H9 (cell line): ENCODE results near the gene VSX1. TPM values are rescaled to one million over a fixed set of nuclear protein-coding genes. Genes with fewer than 3 reads are reported as not detected.
A peak's percentile ranks its signal among the peaks of the same experiment; 100 is the strongest.

Experiments used
- DNase-seq: peaks from one replicate; pipeline ENCODE4 v3.0.0-alpha.2; 2017
- H2AFZ ChIP-seq: one replicate; pipeline ENCODE4 v1.6.1; 2013; ENCODE audit warnings: mild to moderate bottlenecking, low read length, control low read depth, moderate library complexity
- H2AK5ac ChIP-seq: 2 replicates; pipeline ENCODE4 v1.6.1; 2013; ENCODE audit warnings: low read length, control low read depth, mixed read lengths; ENCODE audit not compliant: insufficient read length
- H2BK120ac ChIP-seq: one replicate; pipeline ENCODE4 v1.6.1; 2013; ENCODE audit warnings: low read depth, mild to moderate bottlenecking, low read length, control low read depth, inconsistent platforms; ENCODE audit not compliant: poor library complexity, severe bottlenecking
- H2BK12ac ChIP-seq: 2 replicates; pipeline ENCODE4 v1.6.1; 2013; ENCODE audit warnings: low read length, control low read depth, mixed read lengths, low read depth; ENCODE audit not compliant: insufficient read length
- H2BK15ac ChIP-seq: 2 replicates; pipeline ENCODE4 v1.6.1; 2013; ENCODE audit warnings: low read depth, low read length, control low read depth
- H2BK20ac ChIP-seq: one replicate; pipeline ENCODE4 v1.6.1; 2013; ENCODE audit warnings: low read depth, mild to moderate bottlenecking, low read length, control low read depth, inconsistent platforms; ENCODE audit not compliant: poor library complexity, severe bottlenecking
- H2BK5ac ChIP-seq: 2 replicates; pipeline ENCODE4 v1.6.1; 2013; ENCODE audit warnings: low read length, control low read depth, mixed read lengths; ENCODE audit not compliant: insufficient read length
- H3K14ac ChIP-seq: 2 replicates; pipeline ENCODE4 v1.6.1; 2013; ENCODE audit warnings: low read length, control low read depth; ENCODE audit not compliant: insufficient read depth
- H3K18ac ChIP-seq: 2 replicates; pipeline ENCODE4 v1.6.1; 2013; ENCODE audit warnings: low read depth, mild to moderate bottlenecking, mixed read lengths, low read length, control low read depth; ENCODE audit not compliant: insufficient read length
- H3K23ac ChIP-seq: 2 replicates; pipeline ENCODE4 v1.6.1; 2013; ENCODE audit warnings: low read length, control low read depth, mixed read lengths, low read depth; ENCODE audit not compliant: insufficient read length
- H3K23me2 ChIP-seq: 2 replicates; pipeline ENCODE4 v1.6.1; 2013; ENCODE audit warnings: low read depth, mild to moderate bottlenecking, mixed read lengths, low read length, control low read depth; ENCODE audit not compliant: insufficient read length, poor library complexity, severe bottlenecking
- H3K27ac ChIP-seq: 2 replicates; pipeline ENCODE4 v1.5.1; 2013; ENCODE audit warnings: low read length, control low read depth, mixed read lengths, low read depth; ENCODE audit not compliant: insufficient read length
- H3K27me3 ChIP-seq: 2 replicates; pipeline ENCODE4 v1.6.1; 2013; ENCODE audit warnings: low read length, control low read depth, inconsistent platforms; ENCODE audit not compliant: insufficient read depth
- H3K4ac ChIP-seq: 2 replicates; pipeline ENCODE4 v1.6.1; 2013; ENCODE audit warnings: low read depth, mild to moderate bottlenecking, control low read depth, inconsistent platforms, low read length, moderate library complexity
- H3K4me1 ChIP-seq: 2 replicates; pipeline ENCODE4 v1.6.1; 2013; ENCODE audit warnings: low read length, control low read depth, inconsistent platforms; ENCODE audit not compliant: insufficient read depth
- H3K4me2 ChIP-seq: 2 replicates; pipeline ENCODE4 v1.6.1; 2013; ENCODE audit warnings: low read length, control low read depth, mixed read lengths; ENCODE audit not compliant: insufficient read length, insufficient read depth
- H3K56ac ChIP-seq: 2 replicates; pipeline ENCODE4 v1.6.1; 2013; ENCODE audit warnings: low read depth, mild to moderate bottlenecking, mixed read lengths, low read length, control low read depth; ENCODE audit not compliant: insufficient read length
- H3K79me1 ChIP-seq: 2 replicates; pipeline ENCODE4 v1.6.1; 2013; ENCODE audit warnings: low read depth, mild to moderate bottlenecking, moderate library complexity, low read length, control low read depth, inconsistent platforms; ENCODE audit not compliant: insufficient read depth, poor library complexity, severe bottlenecking
- H3K79me2 ChIP-seq: 2 replicates; pipeline ENCODE4 v1.6.1; 2013; ENCODE audit warnings: low read length, control low read depth, inconsistent platforms; ENCODE audit not compliant: insufficient read depth
- H3K9ac ChIP-seq: 2 replicates; pipeline ENCODE4 v1.6.1; 2013; ENCODE audit warnings: low read length, control low read depth, mixed read lengths; ENCODE audit not compliant: insufficient read length; ENCODE audit errors: extremely low read depth
- H3K9me3 ChIP-seq: one replicate; pipeline ENCODE4 v1.6.1; 2013; ENCODE audit warnings: low read depth, low read length, inconsistent platforms; ENCODE audit not compliant: control insufficient read depth
- H3T11ph ChIP-seq: one replicate; pipeline ENCODE4 v1.6.1; 2013; ENCODE audit warnings: mild to moderate bottlenecking, low read length, control low read depth, inconsistent platforms
- H4K20me1 ChIP-seq: one replicate; pipeline ENCODE4 v1.6.1; 2013; ENCODE audit not compliant: control insufficient read depth, insufficient read length, insufficient read depth
- H4K5ac ChIP-seq: 2 replicates; pipeline ENCODE4 v1.6.1; 2013; ENCODE audit warnings: low read depth, mild to moderate bottlenecking, mixed read lengths, low read length, control low read depth; ENCODE audit not compliant: insufficient read length
- H4K8ac ChIP-seq: replicated peaks from 2 replicates; pipeline ENCODE4 v1.6.1; 2013; ENCODE audit warnings: low read length, control low read depth, mixed read lengths, low read depth; ENCODE audit not compliant: insufficient read length
- H4K91ac ChIP-seq: 2 replicates; pipeline ENCODE4 v1.6.1; 2013; ENCODE audit warnings: low read depth, mild to moderate bottlenecking, moderate library complexity, mixed read lengths, low read length, control low read depth; ENCODE audit not compliant: insufficient read length
- H3K27ac Mint-ChIP-seq, 3 experiments: 2 replicates in 2 of 3; 3 replicates in 1 of 3; pipeline ENCODE4 v1.8.0; 2020 to 2021; ENCODE audit warnings: mixed read lengths in 3 of 3, mild to moderate bottlenecking in 1 of 3, moderate library complexity in 1 of 3
- H3K27me3 Mint-ChIP-seq: 2 replicates; pipeline ENCODE4 v1.8.0; 2021; ENCODE audit warnings: low read depth, mild to moderate bottlenecking, moderate library complexity, mixed read lengths
- H3K36me3 Mint-ChIP-seq, 3 experiments: 2 replicates in 2 of 3; 3 replicates in 1 of 3; pipeline ENCODE4 v1.8.0; 2020 to 2021; ENCODE audit warnings: low read depth in 3 of 3, mixed read lengths in 3 of 3; ENCODE audit not compliant: insufficient read depth in 1 of 3
- H3K4me1 Mint-ChIP-seq, 2 experiments: 2 replicates each; pipeline ENCODE4 v1.8.0; 2020; ENCODE audit warnings: mixed read lengths in 2 of 2
- H3K4me3 Mint-ChIP-seq, 2 experiments: 2 replicates in 1 of 2; 3 replicates in 1 of 2; pipeline ENCODE4 v1.8.0; 2020 to 2021; ENCODE audit warnings: mild to moderate bottlenecking in 2 of 2, mixed read lengths in 2 of 2, moderate library complexity in 1 of 2
- H3K9me3 Mint-ChIP-seq, 2 experiments: 2 replicates in 1 of 2; 3 replicates in 1 of 2; pipeline ENCODE4 v1.8.0; 2020; ENCODE audit warnings: mild to moderate bottlenecking in 2 of 2, mixed read lengths in 2 of 2, moderate library complexity in 1 of 2
- CTCF ChIP-seq: fragments of 200-600 bp; sonication (generic); conservative IDR thresholded peaks from 3 replicates; pipeline ENCODE4 v1.8.0; 2021; ENCODE audit warnings: antibody characterized with exemption, mild to moderate bottlenecking
- WGBS: extraction: QIAGEN DNeasy Blood & Tissue Kit; methylation state at CpG from one replicate; pipeline ENCODE4 v1.1.7; 2013; ENCODE audit warnings: missing lambda C conversion rate, low lambda C conversion rate, mixed read lengths; ENCODE audit not compliant: insufficient read length; ENCODE audit errors: extremely low coverage; 5-methylcytosine and 5-hydroxymethylcytosine counted together
- total RNA-seq: library from RNA; stranded (reverse); gene quantifications from 2 replicates; pipeline ENCODE4 v1.2.1, GENCODE V29; 2021

The VSX1 gene
- total RNA-seq, 1 experiment from 2014 or later, result not detected

GRCh38 chr20:25116739-25117458, 35.0 kb upstream of the VSX1 start:
- Mint-ChIP-seq H3K36me3 (no peaks in the 10 kb centered on the region), H3K9me3 (no peaks in the 10 kb centered on the region), H3K4me3 (no peak overlapping the region), H3K27me3 (peaks cover 9% of the 10 kb centered on the region), H3K4me1 (peaks cover 0 to 2% of the 10 kb centered on the region in 2 experiments; a peak in 3 of 4 replicates), H3K27ac (no peak overlapping the region)
- no peak for DNase-seq
- Histone ChIP-seq H2AFZ (no peak overlapping the region), H2AK5ac (no peak overlapping the region), H4K5ac (no peak overlapping the region), H3K4me2 (no peak overlapping the region), H3K4ac (no peak overlapping the region), H4K20me1 (no peaks in the 10 kb centered on the region), H2BK15ac (no peak overlapping the region), H2BK20ac (no peak overlapping the region), H3K9ac (no peak overlapping the region), H3K79me1 (no peaks in the 10 kb centered on the region), H2BK120ac (no peak overlapping the region), H3K23ac (no peak overlapping the region), H3K56ac (no peak overlapping the region), H4K91ac (no peak overlapping the region), H3K18ac (no peak overlapping the region), H3K4me1 (no peaks in the 10 kb centered on the region), H2BK12ac (no peak overlapping the region), H4K8ac (no peak overlapping the region), H3K27ac (no peak overlapping the region), H3T11ph (no peak overlapping the region), H3K27me3 (no peaks in the 10 kb centered on the region), H2BK5ac (no peak overlapping the region), H3K14ac (peak overlapping the region; percentile 51; the same call in 1 of the 2 replicates), H3K79me2 (no peaks in the 10 kb centered on the region), H3K23me2 (no peaks in the 10 kb centered on the region), H3K9me3 (no peaks in the 10 kb centered on the region)
- WGBS, result no CpG with 5 or more reads among the region's 14 CpGs
- TF ChIP-seq CTCF, result no peak
